Fibroblast of lung (primary cell): ENCODE results near the gene AK4.

ENCODE experiments used
- EZH2 ChIP-seq: IDR thresholded peaks from 2 replicates; pipeline ENCODE4 v1.5.1; 2012; ENCODE audit warnings: low read length, control low read depth, mild to moderate bottlenecking; ENCODE audit errors: missing control alignments
- TF ChIP-seq, protein P1 (sequence below), 2 donors: IDR thresholded peaks in 1 of 2; conservative IDR thresholded peaks in 1 of 2; 1 replicate in 1 of 2; 2 replicates in 1 of 2; pipeline ENCODE4 v1.5.1; 2011 to 2012; ENCODE audit warnings: low read length in 2 of 2, control low read depth in 1 of 2, inconsistent platforms in 1 of 2, low read depth in 1 of 2, mild to moderate bottlenecking in 1 of 2

DNA sequence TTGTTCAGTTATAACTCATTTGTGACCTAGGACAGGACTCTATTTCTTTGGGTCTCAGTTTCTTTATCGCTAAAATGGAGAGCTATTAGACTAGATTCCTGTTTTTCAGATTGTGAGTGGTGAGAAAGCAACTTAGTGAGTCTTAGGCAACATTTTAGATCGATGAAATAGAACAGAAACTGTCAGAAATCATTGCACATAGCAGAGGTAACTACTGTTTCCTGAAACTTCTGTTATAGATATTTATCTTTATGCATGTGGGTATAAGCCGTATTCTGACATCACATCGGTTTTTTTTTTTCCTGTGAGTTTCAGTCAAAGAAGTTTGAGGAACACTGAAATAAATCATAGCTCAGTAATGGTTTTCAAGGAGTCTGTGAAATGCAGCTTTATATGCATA is 119.3 kb downstream of the AK4 start:
- TF ChIP-seq, protein P1, sequence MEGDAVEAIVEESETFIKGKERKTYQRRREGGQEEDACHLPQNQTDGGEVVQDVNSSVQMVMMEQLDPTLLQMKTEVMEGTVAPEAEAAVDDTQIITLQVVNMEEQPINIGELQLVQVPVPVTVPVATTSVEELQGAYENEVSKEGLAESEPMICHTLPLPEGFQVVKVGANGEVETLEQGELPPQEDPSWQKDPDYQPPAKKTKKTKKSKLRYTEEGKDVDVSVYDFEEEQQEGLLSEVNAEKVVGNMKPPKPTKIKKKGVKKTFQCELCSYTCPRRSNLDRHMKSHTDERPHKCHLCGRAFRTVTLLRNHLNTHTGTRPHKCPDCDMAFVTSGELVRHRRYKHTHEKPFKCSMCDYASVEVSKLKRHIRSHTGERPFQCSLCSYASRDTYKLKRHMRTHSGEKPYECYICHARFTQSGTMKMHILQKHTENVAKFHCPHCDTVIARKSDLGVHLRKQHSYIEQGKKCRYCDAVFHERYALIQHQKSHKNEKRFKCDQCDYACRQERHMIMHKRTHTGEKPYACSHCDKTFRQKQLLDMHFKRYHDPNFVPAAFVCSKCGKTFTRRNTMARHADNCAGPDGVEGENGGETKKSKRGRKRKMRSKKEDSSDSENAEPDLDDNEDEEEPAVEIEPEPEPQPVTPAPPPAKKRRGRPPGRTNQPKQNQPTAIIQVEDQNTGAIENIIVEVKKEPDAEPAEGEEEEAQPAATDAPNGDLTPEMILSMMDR (conservative IDR thresholded peaks at IDR 0.05 in 1 of 2, IDR thresholded peaks at IDR 0.05 in 1 of 2; ENCODE audit: low read depth in 1 of 2, low read length in 2 of 2) = no peak
- TF ChIP-seq EZH2 = no peak
